Effector CD4-positive, alpha-beta T cell (primary cell): ENCODE measurements around the gene SAMD11.

Experiments
- DNase-seq: peaks from one replicate; pipeline ENCODE4 v3.0.0-alpha.2; 2020

SAMD11 gene

GRCh38 chr1:917466-918091, 6.1 kb upstream of the SAMD11 start:
- DNase-seq = no peak

- no peak for DNase-seq
Measured at GRCh38 chr1:918353-918752, 5.4 kb upstream of the SAMD11 start.

- DNase-seq = no peak
Measured at GRCh38 chr1:918843-919242, 4.9 kb upstream of the SAMD11 start.

GRCh38 chr1:919271-919872, 4.4 kb upstream of the SAMD11 start:
- DNase-seq = no peak

GRCh38 chr1:920010-920409, 3.7 kb upstream of the SAMD11 start:
- no peak for DNase-seq

GRCh38 chr1:920521-920920, 3.2 kb upstream of the SAMD11 start:
- no peak for DNase-seq

- no peak for DNase-seq
Measured at GRCh38 chr1:921011-921837, 2.5 kb upstream of the SAMD11 start.

- no peak for DNase-seq
Measured at GRCh38 chr1:923991-924655, 400 bp downstream of the SAMD11 start.

GRCh38 chr1:924656-925560, 1.2 kb downstream of the SAMD11 start:
- DNase-seq = no peak

GRCh38 chr1:925561-926421, 2.1 kb downstream of the SAMD11 start:
- DNase-seq = no peak

- no peak for DNase-seq
Measured at GRCh38 chr1:927234-927633, 3.5 kb downstream of the SAMD11 start.

GRCh38 chr1:927748-928147, 4.0 kb downstream of the SAMD11 start:
- DNase-seq = no peak

GRCh38 chr1:928825-929661, 5.3 kb downstream of the SAMD11 start:
- no peak for DNase-seq

- no peak for DNase-seq
Measured at GRCh38 chr1:929712-930632, 6.2 kb downstream of the SAMD11 start.

- DNase-seq = no peak
Measured at GRCh38 chr1:930633-931138, 7.0 kb downstream of the SAMD11 start.

GRCh38 chr1:931380-932172, 7.9 kb downstream of the SAMD11 start:
- no peak for DNase-seq

GRCh38 chr1:932173-932510, 8.4 kb downstream of the SAMD11 start:
- DNase-seq = no peak
